Naive thymus-derived CD4-positive, alpha-beta T cell (primary cell): ENCODE data around the gene SLC15A2. TPM values are rescaled to one million over a fixed set of nuclear protein-coding genes. Genes with fewer than 3 reads are reported as not detected.
"Not testable (repeated sequence)": the region's sequence is repeated elsewhere in the genome, so short reads cannot be mapped to it uniquely, and the experiment has no call there.

Experiments used
- ATAC-seq: fragments of 150-1000 bp; cut with Tn5 transposase; 2 replicates; pipeline ENCODE4 v1.10.0; 2021; ENCODE audit warnings: mild to moderate bottlenecking, moderate library complexity
- CTCF ChIA-PET: fragments of 350-600 bp; sonication (Branson Sonifier 250); formaldehyde crosslinking; loops from one replicate; lab custom pipeline; 2021; ENCODE audit warnings: antibody characterized with exemption; lab: Charles Lee
- POLR2A ChIA-PET: fragments of 350-600 bp; sonication (Branson Sonifier 250); formaldehyde crosslinking; loops from one replicate; lab custom pipeline; 2021; ENCODE audit warnings: antibody characterized with exemption, inconsistent platforms; lab: Charles Lee
- DNase-seq, 9 donors: peaks; one replicate each; pipeline versions ENCODE4 v3.0.0 to v3.0.0-alpha.2; 2020 to 2022; ENCODE audit warnings: mixed read lengths in 1 of 9
- H3K27ac ChIP-seq: one replicate; pipeline ENCODE4 v1.7.0; 2013; ENCODE audit warnings: mild to moderate bottlenecking, low read depth, low read length, moderate library complexity
- H3K27me3 ChIP-seq, 2 donors: one replicate each; pipeline ENCODE4 v1.7.0; 2013; ENCODE audit warnings: low read length in 2 of 2, mild to moderate bottlenecking in 2 of 2, moderate library complexity in 2 of 2; ENCODE audit not compliant: control insufficient read depth in 2 of 2, insufficient read depth in 2 of 2
- H3K36me3 ChIP-seq, 3 experiments: 1 replicate in 2 of 3; 2 replicates in 1 of 3; pipeline ENCODE4 v1.7.0; 2013; ENCODE audit warnings: low read length in 3 of 3, mild to moderate bottlenecking in 3 of 3, moderate library complexity in 1 of 3; ENCODE audit not compliant: insufficient read depth in 3 of 3, control insufficient read depth in 2 of 3
- H3K4me1 ChIP-seq, 2 donors: one replicate each; pipeline ENCODE4 v1.7.0; 2013; ENCODE audit warnings: low read length in 2 of 2, mild to moderate bottlenecking in 2 of 2, moderate library complexity in 1 of 2; ENCODE audit not compliant: control insufficient read depth in 2 of 2, insufficient read depth in 2 of 2
- H3K4me3 ChIP-seq: 2 replicates; pipeline ENCODE4 v1.7.0; 2013; ENCODE audit warnings: mild to moderate bottlenecking, low read length
- H3K9me3 ChIP-seq, 3 experiments: 1 replicate in 2 of 3; 2 replicates in 1 of 3; pipeline ENCODE4 v1.7.0; 2013; ENCODE audit warnings: low read length in 3 of 3; ENCODE audit not compliant: control insufficient read depth in 2 of 3
- H3K27ac Mint-ChIP-seq, 9 donors: one replicate each; pipeline ENCODE4 v1.8.0; 2020 to 2022; ENCODE audit warnings: mixed read lengths in 9 of 9, mild to moderate bottlenecking in 8 of 9, moderate library complexity in 5 of 9, inconsistent platforms in 2 of 9
- H3K27me3 Mint-ChIP-seq, 5 donors: one replicate each; pipeline ENCODE4 v1.8.0; 2021 to 2022; ENCODE audit warnings: mixed read lengths in 5 of 5, mild to moderate bottlenecking in 1 of 5
- H3K36me3 Mint-ChIP-seq, 5 donors: one replicate each; pipeline ENCODE4 v1.8.0; 2020 to 2022; ENCODE audit warnings: mixed read lengths in 5 of 5, mild to moderate bottlenecking in 3 of 5, inconsistent platforms in 1 of 5
- H3K4me1 Mint-ChIP-seq, 7 donors: one replicate each; pipeline ENCODE4 v1.8.0; 2020 to 2022; ENCODE audit warnings: mixed read lengths in 7 of 7, mild to moderate bottlenecking in 3 of 7, inconsistent platforms in 1 of 7
- H3K4me3 Mint-ChIP-seq, 10 donors: one replicate each; pipeline ENCODE4 v1.8.0; 2020 to 2022; ENCODE audit warnings: mild to moderate bottlenecking in 10 of 10, mixed read lengths in 10 of 10, moderate library complexity in 6 of 10, inconsistent platforms in 2 of 10
- H3K9me3 Mint-ChIP-seq, 11 donors: one replicate each; pipeline ENCODE4 v1.8.0; 2020 to 2022; ENCODE audit warnings: mixed read lengths in 11 of 11, mild to moderate bottlenecking in 4 of 11, inconsistent platforms in 1 of 11, moderate library complexity in 1 of 11
- intact Hi-C, 2 donors: fragments of 100-400 bp; cut with micrococcal nuclease; formaldehyde crosslinking; loops; one replicate each; pipeline ENCODE4 v1.15.1; 2023
- polyA plus RNA-seq, 2 donors: library from polyadenylated mRNA; unstranded; fragments of 300-500 nt; fragmentation: Illumina TruSeq; gene quantifications; one replicate each; pipeline ENCODE4 v1.2.3, GENCODE V29; 2021
- total RNA-seq, 6 experiments: library from RNA in 5 of 6; stranded (reverse) in 5 of 6; gene quantifications; 1 replicate in 5 of 6; 2 replicates in 1 of 6; pipeline ENCODE4 v1.2.3 and lab custom pipeline; 2021 to 2026

The SLC15A2 gene, protein sequence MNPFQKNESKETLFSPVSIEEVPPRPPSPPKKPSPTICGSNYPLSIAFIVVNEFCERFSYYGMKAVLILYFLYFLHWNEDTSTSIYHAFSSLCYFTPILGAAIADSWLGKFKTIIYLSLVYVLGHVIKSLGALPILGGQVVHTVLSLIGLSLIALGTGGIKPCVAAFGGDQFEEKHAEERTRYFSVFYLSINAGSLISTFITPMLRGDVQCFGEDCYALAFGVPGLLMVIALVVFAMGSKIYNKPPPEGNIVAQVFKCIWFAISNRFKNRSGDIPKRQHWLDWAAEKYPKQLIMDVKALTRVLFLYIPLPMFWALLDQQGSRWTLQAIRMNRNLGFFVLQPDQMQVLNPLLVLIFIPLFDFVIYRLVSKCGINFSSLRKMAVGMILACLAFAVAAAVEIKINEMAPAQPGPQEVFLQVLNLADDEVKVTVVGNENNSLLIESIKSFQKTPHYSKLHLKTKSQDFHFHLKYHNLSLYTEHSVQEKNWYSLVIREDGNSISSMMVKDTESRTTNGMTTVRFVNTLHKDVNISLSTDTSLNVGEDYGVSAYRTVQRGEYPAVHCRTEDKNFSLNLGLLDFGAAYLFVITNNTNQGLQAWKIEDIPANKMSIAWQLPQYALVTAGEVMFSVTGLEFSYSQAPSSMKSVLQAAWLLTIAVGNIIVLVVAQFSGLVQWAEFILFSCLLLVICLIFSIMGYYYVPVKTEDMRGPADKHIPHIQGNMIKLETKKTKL
- total RNA-seq (1 to 10 TPM; 1.6 to 6.8 (median 3.8) TPM), polyA plus RNA-seq (under 1 TPM in 1 of 2 donors, not detected in 1; 0.46 TPM), total RNA-seq (lab: John Stamatoyannopoulos, UW) (3.1 reads per million, percentile 16 among the genes with 10 or more reads in this experiment)

DNA sequence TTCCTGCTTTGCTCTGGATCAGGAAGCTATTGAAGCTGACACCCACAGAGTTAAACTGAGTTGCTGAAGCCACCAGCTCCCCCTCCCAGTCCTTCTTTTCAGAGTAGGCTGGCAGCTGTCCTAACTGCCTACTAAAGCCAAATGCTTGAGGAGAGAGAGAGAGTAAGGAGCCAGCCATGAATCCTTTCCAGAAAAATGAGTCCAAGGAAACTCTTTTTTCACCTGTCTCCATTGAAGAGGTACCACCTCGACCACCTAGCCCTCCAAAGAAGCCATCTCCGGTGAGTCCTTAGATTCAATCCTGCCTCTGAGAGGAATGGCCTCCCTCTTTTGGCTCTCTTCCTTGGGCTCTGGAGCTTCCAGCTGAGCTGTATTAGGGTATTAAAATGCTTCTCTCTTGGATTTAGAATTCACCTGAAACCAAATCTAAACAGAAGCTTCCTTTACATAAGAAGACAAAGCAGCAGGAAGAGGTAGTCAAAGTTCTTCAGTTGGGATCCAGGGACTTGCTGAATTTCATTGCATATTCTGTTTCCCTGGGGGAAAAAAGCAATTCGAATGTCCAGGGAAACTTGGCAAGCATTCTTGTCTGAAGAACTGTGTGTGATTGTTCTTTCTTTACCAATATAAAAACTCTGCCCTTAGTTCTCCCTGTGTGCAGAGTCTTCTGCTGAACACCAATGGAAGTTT, at the start of gene SLC15A2:
Gene SLC15A2 (plus strand): TSS at position 101 of the 690 bp plus-strand sequence. CDS start 76 bp downstream, at position 177.
- Histone ChIP-seq H3K4me1 (no peaks in the 10 kb centered on the region), H3K9me3 (no peaks in the 10 kb centered on the region), H3K27me3 (no peaks in the 10 kb centered on the region), H3K36me3 (no peaks in the 10 kb centered on the region), H3K4me3 (no peak within 1 kb of the TSS), H3K27ac (no peak within 1 kb of the TSS)
- Mint-ChIP-seq H3K9me3 (peaks cover 0 to 1% (median 0%) of the 10 kb centered on the region in 11 donors), H3K4me1 (peaks cover 0 to 1% (median 0%) of the 10 kb centered on the region in 7 donors), H3K4me3 (no peak within 1 kb of the TSS), H3K27me3 (no peaks in the 10 kb centered on the region), H3K36me3 (peaks cover 0 to 10% (median 7%) of the 10 kb centered on the region in 5 donors), H3K27ac (no peak within 1 kb of the TSS)
- DNase-seq (no peak), ATAC-seq (no peak)
- CTCF ChIA-PET = no interaction called here
- POLR2A ChIA-PET = no interaction called here
- intact Hi-C loops = loop anchor here in 1 of 2 donors (10.0 kb wide), 1 partner anchor 360 kb away; no protein-coding TSS in a partner anchor

DNA sequence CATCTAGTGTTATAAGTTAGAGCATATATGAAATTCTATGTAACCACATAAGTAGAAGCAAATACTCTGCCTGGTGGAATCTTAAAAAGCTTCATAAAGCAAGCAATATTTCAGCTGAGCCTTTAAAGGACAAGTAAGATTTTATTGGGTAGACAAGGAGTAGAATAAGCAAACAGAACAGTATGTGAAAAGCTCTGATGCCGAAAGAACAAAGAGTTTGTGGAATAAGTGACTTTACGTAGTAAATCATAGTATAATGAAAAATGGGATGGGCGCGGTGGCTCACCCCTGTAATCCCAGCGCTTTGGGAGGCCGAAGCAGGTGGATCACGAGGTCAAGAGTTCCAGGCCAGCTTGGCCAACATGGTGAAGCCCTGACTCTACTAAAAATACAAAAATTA, 49.3 kb upstream of the SLC15A2 start:
- Histone ChIP-seq H3K27ac (no peak overlapping the region), H3K36me3 (peaks cover 0 to 3% (median 0%) of the 10 kb centered on the region in 3 experiments), H3K4me1 (no peaks in the 10 kb centered on the region), H3K27me3 (no peaks in the 10 kb centered on the region), H3K4me3 (no peak overlapping the region), H3K9me3 (no peaks in the 10 kb centered on the region)
- no peak overlapping the region for H3K4me3 Mint-ChIP-seq
- no peak for DNase-seq
- H3K27ac Mint-ChIP-seq = no peak overlapping the region
- no peak for ATAC-seq
- intact Hi-C loops = no loop called here
- ChIA-PET POLR2A (no interaction called here), CTCF (no interaction called here)
- H3K4me1 Mint-ChIP-seq = no peaks in the 10 kb centered on the region
- no peaks in the 10 kb centered on the region for H3K27me3 Mint-ChIP-seq
- no peaks in the 10 kb centered on the region for H3K9me3 Mint-ChIP-seq
- H3K36me3 Mint-ChIP-seq = peaks cover 0 to 17% (median 8%) of the 10 kb centered on the region in 5 donors

DNA sequence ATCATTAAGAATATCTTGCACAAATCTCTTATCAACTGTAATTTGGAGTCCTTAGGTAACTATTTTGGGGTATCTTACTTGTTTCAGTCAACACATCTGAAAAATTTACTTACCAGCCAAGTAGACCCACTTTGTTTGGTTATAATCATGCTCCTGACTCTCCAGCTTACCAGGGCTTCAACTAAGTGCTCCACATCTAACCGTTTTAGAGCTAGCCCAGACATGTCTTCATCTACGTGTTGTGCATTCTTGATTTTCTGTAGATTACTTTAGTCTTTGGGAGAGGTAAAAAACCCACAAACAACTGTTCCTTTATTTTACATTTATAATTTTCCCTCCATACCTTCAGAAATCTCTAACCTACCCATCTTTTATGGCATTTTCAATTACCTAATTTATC, 41.9 kb upstream of the SLC15A2 start:
- no peaks in the 10 kb centered on the region for H3K36me3 ChIP-seq
- intact Hi-C loops = loop anchor here in 1 of 2 donors (5.0 kb wide), 1 partner anchor 305 kb away; the partner anchor contains the start of gene POLQ
- no peak overlapping the region for H3K27ac ChIP-seq
- H3K9me3 Mint-ChIP-seq = peaks cover 0 to 1% (median 0%) of the 10 kb centered on the region in 11 donors
- CTCF ChIA-PET = no interaction called here
- no peaks in the 10 kb centered on the region for H3K27me3 Mint-ChIP-seq
- no peaks in the 10 kb centered on the region for H3K27me3 ChIP-seq
- H3K4me1 ChIP-seq = no peaks in the 10 kb centered on the region
- POLR2A ChIA-PET = no interaction called here
- no peaks in the 10 kb centered on the region for H3K9me3 ChIP-seq
- peaks cover 0 to 11% (median 10%) of the 10 kb centered on the region in 5 donors for H3K36me3 Mint-ChIP-seq
- no peak overlapping the region for H3K27ac Mint-ChIP-seq
- H3K4me1 Mint-ChIP-seq = peaks cover 0 to 3% (median 0%) of the 10 kb centered on the region in 7 donors
- no peak overlapping the region for H3K4me3 Mint-ChIP-seq
- H3K4me3 ChIP-seq = no peak overlapping the region
- ATAC-seq = no peak
- DNase-seq = no peak

DNA sequence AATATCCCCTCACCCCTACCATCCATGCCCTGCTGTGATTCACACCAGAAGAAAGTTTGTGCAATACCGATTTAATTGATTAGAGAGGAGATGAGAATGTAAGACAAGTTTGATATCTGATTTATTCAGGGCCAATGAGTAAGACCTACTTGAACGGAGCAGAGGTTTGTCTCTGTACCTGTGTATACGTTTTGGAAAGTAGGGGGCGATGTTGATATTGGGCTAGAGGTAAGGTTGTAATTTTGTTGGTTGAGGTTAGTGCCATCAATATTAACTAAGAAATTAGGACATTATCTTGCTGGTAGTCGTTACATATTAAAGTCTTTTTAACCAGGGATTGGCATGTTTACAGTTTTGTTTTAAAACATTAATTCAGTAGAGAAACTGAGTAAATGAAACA, 38.6 kb upstream of the SLC15A2 start:
- Histone ChIP-seq H3K27ac (no peak overlapping the region), H3K9me3 (no peaks in the 10 kb centered on the region), H3K36me3 (no peaks in the 10 kb centered on the region), H3K27me3 (no peaks in the 10 kb centered on the region), H3K4me1 (no peaks in the 10 kb centered on the region), H3K4me3 (no peak overlapping the region)
- Mint-ChIP-seq H3K4me1 (peaks cover 0 to 3% (median 0%) of the 10 kb centered on the region in 7 donors), H3K27ac (no peak overlapping the region), H3K9me3 (peaks cover 0 to 5% (median 0%) of the 10 kb centered on the region in 11 donors), H3K36me3 (peaks cover 0 to 38% (median 26%) of the 10 kb centered on the region in 5 donors), H3K4me3 (no peak overlapping the region), H3K27me3 (no peaks in the 10 kb centered on the region)
- ATAC-seq (no peak), DNase-seq (no peak)
- intact Hi-C loops = no loop called here
- ChIA-PET CTCF (no interaction called here), POLR2A (no interaction called here)

DNA sequence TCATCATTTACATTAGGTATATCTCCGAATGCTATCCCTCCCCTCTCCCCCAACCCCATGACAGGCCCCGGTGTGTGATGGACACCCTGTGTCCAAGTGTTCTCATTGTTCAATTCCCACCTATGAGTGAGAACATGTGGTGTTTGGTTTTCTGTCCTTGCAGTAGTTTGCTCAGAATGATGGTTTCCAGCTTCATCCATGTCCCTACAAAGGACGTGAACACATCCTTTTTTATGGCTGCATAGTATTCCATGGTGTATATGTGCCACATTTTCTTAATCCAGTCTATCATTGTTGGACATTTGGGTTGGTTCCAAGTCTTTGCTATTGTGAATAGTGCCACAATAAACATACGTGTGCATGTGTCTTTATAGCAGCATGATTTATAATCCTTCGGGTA, 36.4 kb upstream of the SLC15A2 start:
- H3K4me1 Mint-ChIP-seq, intact Hi-C loops, POLR2A ChIA-PET: not testable (repeated sequence)

DNA sequence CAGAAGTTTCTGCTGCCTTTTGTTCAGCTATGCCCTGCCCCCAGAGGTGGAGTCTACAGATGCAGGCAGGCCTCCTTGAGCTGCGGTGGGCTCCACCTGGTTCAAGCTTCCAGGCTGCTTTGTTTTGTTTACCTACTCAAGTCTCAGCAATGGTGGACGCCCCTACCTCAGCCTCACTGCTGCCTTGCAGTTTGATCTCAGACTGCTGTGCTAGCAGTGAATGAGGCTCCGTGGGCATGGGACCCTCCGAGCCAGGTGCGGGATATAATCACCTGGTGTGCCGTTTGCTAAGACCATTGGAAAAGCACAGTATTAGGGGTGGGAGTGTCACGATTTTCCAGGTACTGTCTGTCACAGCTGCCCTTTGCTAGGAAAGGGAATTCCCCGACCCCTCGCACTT, 31.0 kb upstream of the SLC15A2 start:
- H3K9me3 Mint-ChIP-seq, H3K4me3 ChIP-seq, H3K4me3 Mint-ChIP-seq, intact Hi-C loops, CTCF ChIA-PET, H3K4me1 ChIP-seq, H3K27me3 Mint-ChIP-seq, H3K4me1 Mint-ChIP-seq, ATAC-seq, H3K36me3 ChIP-seq, H3K27ac Mint-ChIP-seq, DNase-seq, H3K9me3 ChIP-seq, H3K27me3 ChIP-seq, POLR2A ChIA-PET, H3K27ac ChIP-seq: not testable (repeated sequence)
- peaks cover 8 to 75% (median 42%) of the 10 kb centered on the region in 5 donors for H3K36me3 Mint-ChIP-seq

More for the DNA sequence above, 36.4 kb upstream of the SLC15A2 start:
- not testable (repeated sequence) for H3K27ac ChIP-seq, H3K9me3 Mint-ChIP-seq, H3K9me3 ChIP-seq, H3K27ac Mint-ChIP-seq, H3K4me3 Mint-ChIP-seq, H3K4me1 ChIP-seq, H3K4me3 ChIP-seq, H3K36me3 ChIP-seq, H3K27me3 ChIP-seq, DNase-seq, ATAC-seq, H3K27me3 Mint-ChIP-seq
- H3K36me3 Mint-ChIP-seq = peaks cover 4 to 61% (median 44%) of the 10 kb centered on the region in 5 donors
- CTCF ChIA-PET = interaction anchor here (0.6 kb wide), 1 partner anchor 48 kb away, joined by 3 read pairs; no protein-coding TSS in a partner anchor
